Measurements from ENCODE around the gene NKX1-1.

NKX1-1 gene

GRCh38 chr4:1360423-1361283 is 45.6 kb downstream of the NKX1-1 start:
- no CpG with 5 or more reads among the region's 29 CpGs for WGBS, 2 donors (ENCODE audit: extremely low coverage in 2 of 2, insufficient read length in 2 of 2, insufficient replicate concordance in 1 of 2)
- peak overlapping the region; percentile 65 for H3K23ac ChIP-seq (ENCODE audit: low read depth, low read length, poor library complexity)
- no peak overlapping the region for H2BK15ac ChIP-seq (ENCODE audit: low read length)
- H3K4me3 ChIP-seq (ENCODE audit: low read length in 2 of 2) = no peak overlapping the region
- H3K18ac ChIP-seq (ENCODE audit: low read length) = peak overlapping the region; percentile 28
- H2BK120ac ChIP-seq (ENCODE audit: low read depth, low read length) = no peak overlapping the region
- peak overlapping the region; percentile 41 for H2BK12ac ChIP-seq (ENCODE audit: low read length)
- H3K27me3 ChIP-seq (ENCODE audit: control insufficient read depth in 3 of 3, insufficient read depth in 3 of 3, low read depth in 1 of 3, low read length in 3 of 3) = no peaks in the 10 kb centered on the region
- no peak overlapping the region for H2BK5ac ChIP-seq (ENCODE audit: low read length)
- no peak overlapping the region for H4K91ac ChIP-seq (ENCODE audit: low read depth, low read length, poor library complexity)
- no peak overlapping the region for H4K8ac ChIP-seq (ENCODE audit: low read depth, low read length)
- H2AK5ac ChIP-seq (ENCODE audit: low read depth, low read length) = no peak overlapping the region
- H3K36me3 ChIP-seq (replicated peaks in 1 of 2; ENCODE audit: control insufficient read depth in 2 of 2, insufficient read depth in 2 of 2, low read length in 2 of 2) = peaks cover 3 to 28% of the 10 kb centered on the region in 2 donors
- no peak overlapping the region for H3K27ac ChIP-seq (replicated peaks; ENCODE audit: low read length)
- no peak overlapping the region for H2AFZ ChIP-seq (ENCODE audit: low read length)
- H3K4me2 ChIP-seq (ENCODE audit: insufficient read depth, low read length, poor library complexity, severe bottlenecking) = no peak overlapping the region
- no peaks in the 10 kb centered on the region for H3K9me3 ChIP-seq (replicated peaks in 1 of 2; ENCODE audit: control insufficient read depth in 2 of 2, insufficient read depth in 1 of 2, low read depth in 1 of 2, low read length in 2 of 2)
- H3K14ac ChIP-seq (ENCODE audit: low read length) = peak overlapping the region; percentile 38
- no peak for DNase-seq (ENCODE audit: low spot score)
- H3K4ac ChIP-seq (ENCODE audit: low read length) = no peak overlapping the region
- H3K9ac ChIP-seq (ENCODE audit: low read depth, low read length, poor library complexity) = peak overlapping the region; percentile 44
- H3K79me1 ChIP-seq (ENCODE audit: low read depth, low read length) = peaks cover 2% of the 10 kb centered on the region
- no peaks in the 10 kb centered on the region for H3K4me1 ChIP-seq (ENCODE audit: control insufficient read depth in 2 of 2, insufficient read depth in 1 of 2, low read depth in 1 of 2, low read length in 2 of 2)

- WGBS, 2 donors (ENCODE audit: extremely low coverage in 2 of 2, insufficient read length in 2 of 2, insufficient replicate concordance in 1 of 2) = no CpG with 5 or more reads among the region's 16 CpGs
- Histone ChIP-seq H2BK12ac (ENCODE audit: low read length) (no peak overlapping the region), H2BK15ac (ENCODE audit: low read length) (no peak overlapping the region), H3K9ac (ENCODE audit: low read depth, low read length, poor library complexity) (no peak overlapping the region), H3K27me3 (ENCODE audit: control insufficient read depth in 3 of 3, insufficient read depth in 3 of 3, low read depth in 1 of 3, low read length in 3 of 3) (no peaks in the 10 kb centered on the region), H2AK5ac (ENCODE audit: low read depth, low read length) (no peak overlapping the region), H4K91ac (ENCODE audit: low read depth, low read length, poor library complexity) (no peak overlapping the region), H3K36me3 (replicated peaks in 1 of 2; ENCODE audit: control insufficient read depth in 2 of 2, insufficient read depth in 2 of 2, low read length in 2 of 2) (peaks cover 6 to 34% of the 10 kb centered on the region in 2 donors), H3K4me3 (ENCODE audit: low read length in 2 of 2) (no peak overlapping the region), H3K79me1 (ENCODE audit: low read depth, low read length) (peaks cover 2% of the 10 kb centered on the region), H3K23ac (ENCODE audit: low read depth, low read length, poor library complexity) (peak overlapping the region; percentile 65), H3K4ac (ENCODE audit: low read length) (no peak overlapping the region), H3K4me1 (ENCODE audit: control insufficient read depth in 2 of 2, insufficient read depth in 1 of 2, low read depth in 1 of 2, low read length in 2 of 2) (no peaks in the 10 kb centered on the region), H4K8ac (ENCODE audit: low read depth, low read length) (no peak overlapping the region), H2AFZ (ENCODE audit: low read length) (no peak overlapping the region), H3K4me2 (ENCODE audit: insufficient read depth, low read length, poor library complexity, severe bottlenecking) (no peak overlapping the region), H2BK120ac (ENCODE audit: low read depth, low read length) (no peak overlapping the region), H3K9me3 (replicated peaks in 1 of 2; ENCODE audit: control insufficient read depth in 2 of 2, insufficient read depth in 1 of 2, low read depth in 1 of 2, low read length in 2 of 2) (no peaks in the 10 kb centered on the region), H3K27ac (replicated peaks; ENCODE audit: low read length) (no peak overlapping the region), H2BK5ac (ENCODE audit: low read length) (no peak overlapping the region), H3K18ac (ENCODE audit: low read length) (no peak overlapping the region), H3K14ac (ENCODE audit: low read length) (no peak overlapping the region)
- no peak for DNase-seq (ENCODE audit: low spot score)
Observed at GRCh38 chr4:1359976-1360375, 46.3 kb downstream of the NKX1-1 start.

- Histone ChIP-seq H2BK12ac (ENCODE audit: low read length) (no peak overlapping the region), H3K18ac (ENCODE audit: low read length) (no peak overlapping the region), H2BK5ac (ENCODE audit: low read length) (no peak overlapping the region), H3K14ac (ENCODE audit: low read length) (no peak overlapping the region), H3K27ac (replicated peaks; ENCODE audit: low read length) (no peak overlapping the region), H3K4me2 (ENCODE audit: insufficient read depth, low read length, poor library complexity, severe bottlenecking) (no peak overlapping the region), H3K23ac (ENCODE audit: low read depth, low read length, poor library complexity) (no peak overlapping the region), H3K4ac (ENCODE audit: low read length) (no peak overlapping the region), H3K36me3 (replicated peaks in 1 of 2; ENCODE audit: control insufficient read depth in 2 of 2, insufficient read depth in 2 of 2, low read length in 2 of 2) (peaks cover 6 to 41% of the 10 kb centered on the region in 2 donors), H3K27me3 (ENCODE audit: control insufficient read depth in 3 of 3, insufficient read depth in 3 of 3, low read depth in 1 of 3, low read length in 3 of 3) (no peaks in the 10 kb centered on the region), H3K79me1 (ENCODE audit: low read depth, low read length) (peaks cover 2% of the 10 kb centered on the region), H3K9ac (ENCODE audit: low read depth, low read length, poor library complexity) (no peak overlapping the region), H2AFZ (ENCODE audit: low read length) (no peak overlapping the region), H2BK120ac (ENCODE audit: low read depth, low read length) (no peak overlapping the region), H2AK5ac (ENCODE audit: low read depth, low read length) (no peak overlapping the region), H2BK15ac (ENCODE audit: low read length) (no peak overlapping the region), H4K8ac (ENCODE audit: low read depth, low read length) (no peak overlapping the region), H3K4me1 (ENCODE audit: control insufficient read depth in 2 of 2, insufficient read depth in 1 of 2, low read depth in 1 of 2, low read length in 2 of 2) (no peaks in the 10 kb centered on the region), H3K9me3 (replicated peaks in 1 of 2; ENCODE audit: control insufficient read depth in 2 of 2, insufficient read depth in 1 of 2, low read depth in 1 of 2, low read length in 2 of 2) (no peaks in the 10 kb centered on the region), H3K4me3 (ENCODE audit: low read length in 2 of 2) (no peak overlapping the region), H4K91ac (ENCODE audit: low read depth, low read length, poor library complexity) (no peak overlapping the region)
- no peak for DNase-seq (ENCODE audit: low spot score)
- no CpG with 5 or more reads among the region's 14 CpGs for WGBS, 2 donors (ENCODE audit: extremely low coverage in 2 of 2, insufficient read length in 2 of 2, insufficient replicate concordance in 1 of 2)
Observed at GRCh38 chr4:1359144-1359501, 47.1 kb downstream of the NKX1-1 start.

GRCh38 chr4:1358421-1359143 is 47.7 kb downstream of the NKX1-1 start:
- Histone ChIP-seq H2AK5ac (ENCODE audit: low read depth, low read length) (no peak overlapping the region), H3K79me1 (ENCODE audit: low read depth, low read length) (peaks cover 2% of the 10 kb centered on the region), H2BK12ac (ENCODE audit: low read length) (no peak overlapping the region), H3K27me3 (ENCODE audit: control insufficient read depth in 3 of 3, insufficient read depth in 3 of 3, low read depth in 1 of 3, low read length in 3 of 3) (no peaks in the 10 kb centered on the region), H3K18ac (ENCODE audit: low read length) (no peak overlapping the region), H3K27ac (replicated peaks; ENCODE audit: low read length) (no peak overlapping the region), H3K4me3 (ENCODE audit: low read length in 2 of 2) (no peak overlapping the region), H3K36me3 (replicated peaks in 1 of 2; ENCODE audit: control insufficient read depth in 2 of 2, insufficient read depth in 2 of 2, low read length in 2 of 2) (peaks cover 6 to 42% of the 10 kb centered on the region in 2 donors), H2BK120ac (ENCODE audit: low read depth, low read length) (no peak overlapping the region), H3K9ac (ENCODE audit: low read depth, low read length, poor library complexity) (no peak overlapping the region), H4K91ac (ENCODE audit: low read depth, low read length, poor library complexity) (no peak overlapping the region), H2AFZ (ENCODE audit: low read length) (no peak overlapping the region), H2BK5ac (ENCODE audit: low read length) (no peak overlapping the region), H3K23ac (ENCODE audit: low read depth, low read length, poor library complexity) (peak overlapping the region; percentile 43), H3K14ac (ENCODE audit: low read length) (no peak overlapping the region), H3K9me3 (replicated peaks in 1 of 2; ENCODE audit: control insufficient read depth in 2 of 2, insufficient read depth in 1 of 2, low read depth in 1 of 2, low read length in 2 of 2) (no peaks in the 10 kb centered on the region), H3K4me2 (ENCODE audit: insufficient read depth, low read length, poor library complexity, severe bottlenecking) (no peak overlapping the region), H3K4ac (ENCODE audit: low read length) (no peak overlapping the region), H3K4me1 (ENCODE audit: control insufficient read depth in 2 of 2, insufficient read depth in 1 of 2, low read depth in 1 of 2, low read length in 2 of 2) (no peaks in the 10 kb centered on the region), H2BK15ac (ENCODE audit: low read length) (no peak overlapping the region), H4K8ac (ENCODE audit: low read depth, low read length) (no peak overlapping the region)
- WGBS, 2 donors (ENCODE audit: extremely low coverage in 2 of 2, insufficient read length in 2 of 2, insufficient replicate concordance in 1 of 2) = no CpG with 5 or more reads among the region's 38 CpGs
- no peak for DNase-seq (ENCODE audit: low spot score)

Measured in neuronal stem cell (in vitro differentiated cells).